GM21360 (cell line): Measurements from ENCODE around the gene CRYGN.

Experiments used
- ATAC-seq: cut with Tn5 transposase; IDR thresholded peaks from one replicate; pipeline ENCODE4 v1.9.1; 2021; ENCODE audit warnings: mild to moderate bottlenecking, moderate library complexity; ENCODE audit not compliant: unreplicated experiment

The CRYGN gene

DNA sequence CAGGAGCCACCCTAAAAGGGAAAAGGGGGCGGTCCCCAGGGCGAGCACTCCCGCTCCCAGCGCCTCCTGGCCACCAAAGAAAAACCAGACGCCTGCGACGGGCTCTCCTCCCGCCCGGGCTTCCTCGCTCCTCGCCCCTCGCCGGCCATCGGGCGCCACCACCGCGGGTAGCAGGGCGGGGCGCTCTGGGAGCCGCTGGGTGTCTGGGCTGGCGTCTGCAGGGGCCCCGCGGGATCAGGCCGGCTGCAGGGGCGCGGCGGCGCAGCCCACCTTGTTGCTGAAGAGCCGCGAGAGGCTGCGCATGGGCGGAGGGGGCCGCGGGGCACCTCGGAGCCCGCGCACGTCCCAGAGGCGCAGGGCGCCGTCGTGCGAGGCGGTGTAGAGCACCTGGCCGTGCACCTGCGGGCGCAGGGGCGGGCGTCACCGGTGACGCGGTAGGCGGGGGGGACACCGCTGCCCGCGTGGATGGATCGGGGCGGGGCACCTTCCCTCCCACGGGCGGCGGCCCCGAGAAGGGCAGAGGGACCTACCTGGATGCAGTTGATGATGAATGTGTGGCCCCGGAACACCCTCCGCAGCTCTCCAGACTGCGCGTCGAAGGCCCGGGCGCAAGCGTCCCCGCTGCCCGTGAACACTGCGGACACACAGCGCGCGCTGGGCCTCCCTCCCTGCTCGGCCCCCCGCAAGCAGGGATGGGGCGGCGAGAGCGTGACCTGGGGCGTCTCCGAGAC, 58.4 kb downstream of the CRYGN start:
- ATAC-seq = no peak

DNA sequence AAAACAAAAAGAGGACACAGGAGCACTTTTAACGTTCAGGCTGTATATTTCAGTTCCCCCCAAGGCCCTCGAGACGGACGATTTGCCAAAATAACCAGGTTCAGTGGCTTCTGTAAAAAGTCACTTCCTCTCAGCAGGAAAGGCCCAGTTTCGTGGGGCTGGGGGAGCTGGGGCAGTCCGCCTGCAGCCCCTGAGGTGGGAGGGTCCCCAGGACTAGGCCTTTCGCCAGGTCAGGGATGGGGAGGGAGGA, 58.9 kb downstream of the CRYGN start:
- no peak for ATAC-seq

DNA sequence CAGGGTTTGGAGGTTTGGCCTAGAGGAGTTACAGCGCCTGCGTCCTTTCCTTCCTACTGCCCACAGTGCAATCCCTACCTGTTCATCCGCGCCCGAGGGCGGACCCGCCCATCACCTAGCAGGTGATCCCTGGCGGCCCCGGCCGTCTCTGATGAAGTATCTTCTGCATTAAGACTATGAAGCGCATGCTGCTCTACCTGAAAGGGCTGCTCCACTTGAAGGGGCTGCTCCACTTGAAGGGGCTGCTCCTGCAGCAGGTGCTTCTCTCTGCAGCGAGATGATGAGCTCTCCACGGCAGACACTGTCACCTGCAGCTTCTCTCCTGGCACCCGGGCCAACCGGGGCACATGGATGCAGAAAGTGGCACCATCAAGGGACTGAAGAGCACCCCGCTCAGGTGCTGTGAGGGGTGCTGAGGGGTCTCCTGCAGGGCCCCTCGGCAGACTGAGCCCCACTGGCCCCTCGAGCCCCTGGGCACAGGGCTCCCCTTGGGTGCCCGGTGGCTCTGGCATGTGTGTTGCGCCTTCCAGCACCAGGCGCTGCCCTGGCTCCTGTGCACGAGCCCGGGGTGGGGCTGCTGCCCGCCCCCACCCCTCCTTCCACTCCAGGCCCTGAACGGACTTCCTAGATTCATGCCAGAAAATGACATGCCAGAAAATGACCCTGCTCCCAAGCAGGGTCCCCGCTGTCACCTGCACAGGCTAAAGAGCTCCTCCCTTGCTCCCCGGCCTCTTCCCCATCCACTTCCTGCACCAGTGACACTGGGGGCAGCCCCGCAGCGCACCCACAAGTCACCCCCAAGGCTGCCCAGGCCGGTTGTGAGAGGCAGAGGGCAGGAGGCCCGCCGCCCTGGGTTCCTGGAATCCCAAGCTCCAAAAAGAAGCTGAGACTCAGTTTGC, 59.5 kb downstream of the CRYGN start:
- no peak for ATAC-seq

DNA sequence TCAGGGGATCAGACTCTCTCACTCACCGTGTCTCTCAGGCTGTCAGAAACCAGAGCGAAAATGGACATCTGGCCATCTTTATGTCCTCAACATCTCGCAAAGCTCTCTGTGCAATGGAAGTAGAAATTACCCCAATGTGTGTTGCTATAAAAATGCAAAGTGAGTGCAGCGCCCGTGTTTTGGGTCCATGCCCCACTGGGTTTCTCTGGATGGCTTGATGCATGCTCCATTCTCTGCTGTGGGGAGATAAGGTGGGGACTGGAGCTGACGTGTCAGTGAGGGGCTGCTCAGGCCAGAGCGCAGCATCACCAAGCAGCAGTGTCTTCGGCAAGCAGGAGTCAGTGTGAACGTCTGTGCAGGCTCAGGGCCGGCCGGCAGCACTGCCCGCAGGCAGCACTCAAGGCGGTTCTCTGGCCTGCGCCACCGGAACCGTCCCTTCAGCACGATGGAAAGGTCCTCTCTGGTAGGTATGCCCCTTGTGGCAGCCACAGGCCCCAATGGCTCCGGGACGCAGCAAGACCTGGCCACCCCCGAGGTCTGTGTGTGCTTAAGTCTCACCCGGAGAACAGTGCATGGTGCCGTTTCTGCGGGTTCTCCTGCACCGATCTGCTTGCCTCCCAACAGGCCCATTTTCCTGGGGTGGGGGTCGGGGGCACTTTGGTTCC, 60.3 kb downstream of the CRYGN start:
- ATAC-seq = no peak

DNA sequence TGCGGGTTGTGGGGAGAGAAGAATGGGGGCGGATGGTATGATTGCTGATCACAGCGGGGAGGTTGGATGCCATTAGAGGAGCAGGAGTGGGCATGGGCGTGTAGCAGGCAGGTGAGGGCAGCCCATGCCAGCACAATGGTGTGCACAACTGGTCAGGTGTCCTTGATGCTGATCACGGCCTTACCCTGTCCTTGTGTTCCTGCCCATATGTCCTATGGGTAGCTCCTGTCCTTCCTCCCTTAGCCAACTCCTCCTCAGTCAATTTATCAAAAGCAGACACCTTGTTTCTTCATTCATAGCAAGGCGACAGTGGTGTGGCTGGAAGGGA, 60.8 kb downstream of the CRYGN start:
- no peak for ATAC-seq
